ENCODE measurements around the gene CREB3L4.

The CREB3L4 gene

GRCh38 chr1:153938996-153939395 is 28.7 kb upstream of the CREB3L4 start:
- TF ChIP-seq CTCF (IDR thresholded peaks at IDR 0.05; ENCODE audit: borderline replicate concordance, control extremely low read depth, extremely low read depth, insufficient read depth, missing control alignments): no peak
- in situ Hi-C loops (cut with MboI; ENCODE audit: low sequenced_read_pairs, unreplicated experiment): no loop called here

GRCh38 chr1:153939476-153939875 is 28.2 kb upstream of the CREB3L4 start:
- no peak for DNase-seq (ENCODE audit: low spot score)
- TF ChIP-seq CTCF (IDR thresholded peaks at IDR 0.05; ENCODE audit: borderline replicate concordance, control extremely low read depth, extremely low read depth, insufficient read depth, missing control alignments): no peak
- in situ Hi-C loops (cut with MboI; ENCODE audit: low sequenced_read_pairs, unreplicated experiment): no loop called here

More at GRCh38 chr1:153938996-153939395, 28.7 kb upstream of the CREB3L4 start:
- no peak for DNase-seq (ENCODE audit: low spot score)

- TF ChIP-seq CTCF (IDR thresholded peaks at IDR 0.05; ENCODE audit: borderline replicate concordance, control extremely low read depth, extremely low read depth, insufficient read depth, missing control alignments): no peak
- no peak for DNase-seq (ENCODE audit: low spot score)
- in situ Hi-C loops (cut with MboI; ENCODE audit: low sequenced_read_pairs, unreplicated experiment): no loop called here
Measured at GRCh38 chr1:153940756-153941155, 26.9 kb upstream of the CREB3L4 start.

DNA sequence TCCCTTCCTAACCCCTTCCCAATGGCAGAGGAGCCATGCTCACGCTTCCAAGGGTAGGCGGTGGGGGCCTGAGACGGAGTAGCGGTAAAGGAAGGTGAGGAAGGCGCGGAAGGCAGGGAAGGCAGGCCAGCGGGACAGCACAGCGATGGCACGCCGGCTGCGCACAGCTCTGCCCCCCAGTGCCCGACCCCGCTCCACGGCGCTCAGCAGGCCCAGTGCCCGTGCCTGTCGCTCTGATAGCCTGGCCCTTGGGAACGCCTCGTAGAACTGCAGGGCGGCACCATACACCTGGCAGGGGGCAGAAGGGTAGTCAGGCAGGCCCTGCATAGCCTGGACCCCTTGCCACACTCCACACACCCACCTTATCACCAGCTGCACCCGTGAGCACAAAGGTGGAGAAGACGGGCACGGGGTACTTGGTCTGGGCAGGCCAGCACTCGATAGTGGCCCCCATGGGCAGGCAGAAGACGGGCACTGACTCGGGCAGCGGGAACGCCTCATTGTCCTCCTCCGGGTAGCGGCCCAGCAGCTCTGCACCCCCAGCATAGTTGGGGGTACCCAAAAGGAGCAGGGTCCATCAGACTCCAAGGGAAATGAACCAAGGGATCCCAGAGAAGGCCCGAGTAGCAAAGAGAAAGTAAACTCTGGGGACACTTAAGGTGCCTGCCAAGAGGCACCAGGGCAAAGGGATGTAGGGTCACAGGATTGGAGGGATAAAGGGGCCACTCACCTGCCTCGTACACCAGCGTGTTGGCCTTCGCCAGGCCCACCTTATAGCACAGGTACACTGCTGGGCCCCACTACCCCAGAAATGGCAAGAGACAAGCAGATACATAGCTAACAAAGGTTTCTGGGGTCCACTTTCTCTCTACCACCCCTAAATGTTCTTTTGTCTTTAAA is 25.6 kb upstream of the CREB3L4 start:
- in situ Hi-C loops (cut with MboI; ENCODE audit: low sequenced_read_pairs, unreplicated experiment): no loop called here
- no peak for TF ChIP-seq CTCF (IDR thresholded peaks at IDR 0.05; ENCODE audit: borderline replicate concordance, control extremely low read depth, extremely low read depth, insufficient read depth, missing control alignments)
- no peak for DNase-seq (ENCODE audit: low spot score)

DNA sequence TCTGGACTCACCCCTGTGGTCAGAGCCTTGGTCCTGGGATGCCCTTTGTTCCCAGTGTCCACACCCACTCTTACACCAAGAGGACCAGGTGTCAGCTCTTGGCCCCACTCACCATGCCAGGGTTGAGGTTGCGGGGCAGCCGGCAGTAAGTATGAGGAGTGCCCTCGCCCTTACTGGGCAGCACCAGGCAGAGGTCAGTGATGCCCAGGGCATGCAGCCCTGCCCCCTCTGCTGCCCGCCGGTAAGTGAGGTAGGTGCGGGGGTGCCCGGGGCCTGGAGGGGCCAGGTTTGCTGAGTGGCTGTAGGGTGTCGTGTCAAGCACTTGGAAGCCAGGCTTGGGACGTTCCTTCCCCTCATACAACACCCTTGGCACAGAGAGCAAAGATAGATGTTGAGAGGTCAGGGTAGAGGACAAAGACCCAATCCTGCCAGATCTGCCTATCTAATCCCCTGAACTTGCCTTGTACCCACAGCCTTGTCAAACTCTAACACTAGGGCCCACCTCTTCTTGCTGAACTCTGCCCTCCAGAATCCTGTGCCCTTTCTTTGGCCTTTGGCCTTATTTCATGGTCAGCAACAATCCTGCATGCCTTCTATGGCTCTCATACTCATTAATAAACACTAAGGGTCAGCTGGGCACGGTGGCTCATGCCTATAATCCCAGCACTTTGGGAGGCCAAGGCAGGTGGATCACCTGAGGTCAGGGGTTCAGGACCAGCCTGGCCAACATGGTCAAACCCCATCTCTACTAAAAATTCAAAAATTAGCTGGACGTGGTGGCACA is 24.7 kb upstream of the CREB3L4 start:
- TF ChIP-seq CTCF (IDR thresholded peaks at IDR 0.05; ENCODE audit: borderline replicate concordance, control extremely low read depth, extremely low read depth, insufficient read depth, missing control alignments): no peak
- in situ Hi-C loops (cut with MboI; ENCODE audit: low sequenced_read_pairs, unreplicated experiment): no loop called here
- DNase-seq (ENCODE audit: low spot score): no peak

GRCh38 chr1:153944005-153944826 is 23.5 kb upstream of the CREB3L4 start:
- TF ChIP-seq CTCF (IDR thresholded peaks at IDR 0.05; ENCODE audit: borderline replicate concordance, control extremely low read depth, extremely low read depth, insufficient read depth, missing control alignments): no peak
- no peak for DNase-seq (ENCODE audit: low spot score)
- in situ Hi-C loops (cut with MboI; ENCODE audit: low sequenced_read_pairs, unreplicated experiment): no loop called here
